Measurements from ENCODE around the gene DCHS2.

GRCh38 chr4:154433543-154433942 lies 58.1 kb downstream of the DCHS2 start:
- no peak for TF ChIP-seq CTCF (IDR thresholded peaks at IDR 0.05; ENCODE audit: poor library complexity)
- TF ChIP-seq EZH2 (IDR thresholded peaks at IDR 0.05; ENCODE audit: borderline replicate concordance) = no peak
